ENCODE data around the gene IQCM.
"Not testable (repeated sequence)": the region's sequence is repeated elsewhere in the genome, so short reads cannot be mapped to it uniquely, and the experiment has no call there.

The IQCM gene

DNA sequence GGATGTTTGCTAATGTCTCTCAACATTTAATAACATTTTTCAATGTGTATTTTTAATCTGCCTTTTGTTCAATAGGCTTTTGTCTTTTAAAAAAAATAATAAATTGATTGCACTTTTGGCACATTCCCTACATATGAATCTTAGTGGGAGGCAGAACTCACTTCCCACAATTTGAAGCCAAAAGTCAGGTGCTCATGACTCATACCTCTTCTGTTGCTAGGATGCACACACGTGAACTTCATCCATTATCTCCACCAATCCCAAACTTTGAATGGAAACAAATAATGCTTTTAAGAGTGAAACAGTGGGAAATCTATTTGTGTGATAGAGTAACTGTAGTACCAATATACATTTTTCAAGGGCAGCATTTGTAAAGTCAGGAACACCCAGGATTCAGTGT, 260.5 kb downstream of the IQCM start:
- DNase-seq, result no peak

DNA sequence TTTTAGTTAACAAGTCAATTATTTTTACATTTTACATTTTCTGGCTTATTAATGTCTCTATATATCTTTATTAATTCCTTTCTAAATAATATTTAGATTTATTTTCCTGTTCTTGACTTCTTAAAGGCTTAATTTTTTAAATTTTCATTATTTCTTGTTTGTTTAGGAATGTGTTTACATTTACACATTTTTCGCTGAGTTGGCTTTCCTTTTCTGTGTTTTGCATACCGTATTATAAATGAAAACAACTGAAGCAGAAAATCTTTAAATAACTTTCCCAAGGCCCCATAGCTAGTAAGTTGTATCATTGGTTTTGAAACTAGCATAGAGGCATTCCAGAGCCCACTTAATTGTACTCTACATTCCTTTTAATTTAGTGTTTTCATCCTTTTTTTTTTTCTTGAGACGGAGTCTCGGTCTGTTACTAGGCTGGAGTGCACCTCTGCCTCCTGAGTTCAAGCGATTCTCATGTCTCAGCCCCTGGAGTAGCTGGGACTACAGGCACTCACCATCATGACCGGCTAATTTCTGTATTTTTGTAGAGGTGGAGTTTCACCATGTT, 261.6 kb downstream of the IQCM start:
- no peak for DNase-seq

DNA sequence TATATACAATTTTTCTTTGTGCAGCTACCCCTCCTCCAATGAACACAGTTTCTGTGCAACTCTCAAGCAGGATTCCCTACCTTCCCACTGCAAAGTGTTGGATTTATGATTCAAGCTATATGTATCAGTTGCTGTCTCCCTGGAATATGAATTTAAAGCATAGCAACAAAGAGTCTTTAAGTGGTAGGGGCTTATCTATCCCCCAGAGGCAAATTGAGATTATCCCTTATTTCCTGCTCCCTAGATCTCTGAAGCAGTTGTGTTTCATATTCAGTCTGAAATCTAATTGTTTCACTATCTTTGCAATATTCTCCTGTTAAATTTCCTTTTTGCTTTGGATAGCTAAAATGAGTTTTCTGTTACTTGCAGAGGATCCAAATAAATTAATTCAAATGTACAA, 263.0 kb downstream of the IQCM start:
- no peak for DNase-seq

DNA sequence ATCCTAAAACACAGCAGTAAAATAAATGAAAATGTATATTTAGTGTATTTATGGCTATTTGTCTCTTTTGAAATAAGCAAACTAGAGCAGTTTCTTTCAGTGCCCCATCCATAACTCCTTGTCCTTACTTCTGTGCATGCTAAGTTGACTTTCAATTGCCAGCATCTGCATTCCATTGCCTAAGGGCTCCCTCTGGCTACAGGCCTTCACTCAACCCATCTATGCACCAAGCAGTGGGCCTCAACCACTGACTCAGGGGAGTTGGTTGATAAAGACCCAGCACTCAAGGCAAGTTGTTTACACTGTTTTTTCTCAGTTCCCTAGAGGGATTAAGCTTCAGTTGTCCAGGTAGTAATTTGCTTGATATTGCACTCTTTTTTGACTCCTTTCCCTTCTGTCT, 265.7 kb downstream of the IQCM start:
- no peak for DNase-seq

DNA sequence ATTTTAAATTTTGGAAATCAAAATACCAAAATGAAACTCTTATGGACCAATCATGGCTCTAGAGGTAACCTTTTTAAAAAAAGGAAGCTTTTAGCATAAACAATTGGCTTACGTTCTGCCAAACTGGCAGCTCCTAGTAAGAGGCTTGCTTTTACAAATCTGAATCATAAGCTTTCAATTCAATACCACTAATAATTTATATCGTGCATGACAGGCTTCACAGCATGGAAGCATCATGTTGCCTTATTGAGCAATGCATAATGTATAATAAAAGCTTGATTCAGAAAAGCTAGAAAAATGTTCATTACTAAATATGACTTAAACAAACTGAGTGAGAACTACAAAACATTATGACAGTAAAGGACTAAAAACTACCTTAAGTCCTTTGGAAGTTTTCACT, 280.9 kb downstream of the IQCM start:
- no peak for DNase-seq

DNA sequence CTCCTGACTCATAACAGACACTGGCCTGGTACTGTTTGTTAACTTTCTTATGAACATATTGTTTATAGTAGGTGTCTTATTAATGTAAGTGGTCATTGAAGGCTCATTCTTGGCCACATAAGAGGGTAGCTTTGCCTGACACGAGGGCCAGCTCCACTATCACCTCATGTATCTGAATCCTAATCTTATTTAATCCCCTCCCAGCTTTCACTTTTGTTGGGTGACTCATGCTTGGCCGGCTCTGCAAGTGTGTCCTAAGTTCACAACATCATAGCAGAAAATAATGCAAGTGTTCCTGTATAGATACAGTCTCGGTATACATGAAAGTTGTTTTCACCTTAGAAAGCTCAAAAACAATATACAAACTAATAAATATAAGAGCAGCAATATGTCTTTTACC, 283.8 kb downstream of the IQCM start:
- DNase-seq, result no peak

DNA sequence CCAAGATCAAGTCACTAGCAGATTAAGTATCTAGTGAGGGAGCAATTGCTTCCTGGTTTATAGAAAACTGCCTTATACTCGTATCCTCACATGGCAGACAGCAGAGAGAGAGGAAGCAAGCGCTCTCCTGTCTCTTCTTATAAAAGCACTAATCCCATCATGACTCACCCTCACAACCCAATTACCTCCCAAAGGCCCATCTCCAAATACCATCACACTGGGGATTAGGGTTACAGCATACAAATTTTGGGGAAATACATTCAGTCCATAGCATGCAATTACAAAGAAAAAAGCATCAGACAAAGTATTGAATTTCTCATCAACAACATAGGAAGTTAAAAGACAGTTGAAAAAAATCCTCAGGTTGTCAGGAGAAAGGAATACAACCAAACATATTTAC, 292.6 kb downstream of the IQCM start:
- no peak for DNase-seq

DNA sequence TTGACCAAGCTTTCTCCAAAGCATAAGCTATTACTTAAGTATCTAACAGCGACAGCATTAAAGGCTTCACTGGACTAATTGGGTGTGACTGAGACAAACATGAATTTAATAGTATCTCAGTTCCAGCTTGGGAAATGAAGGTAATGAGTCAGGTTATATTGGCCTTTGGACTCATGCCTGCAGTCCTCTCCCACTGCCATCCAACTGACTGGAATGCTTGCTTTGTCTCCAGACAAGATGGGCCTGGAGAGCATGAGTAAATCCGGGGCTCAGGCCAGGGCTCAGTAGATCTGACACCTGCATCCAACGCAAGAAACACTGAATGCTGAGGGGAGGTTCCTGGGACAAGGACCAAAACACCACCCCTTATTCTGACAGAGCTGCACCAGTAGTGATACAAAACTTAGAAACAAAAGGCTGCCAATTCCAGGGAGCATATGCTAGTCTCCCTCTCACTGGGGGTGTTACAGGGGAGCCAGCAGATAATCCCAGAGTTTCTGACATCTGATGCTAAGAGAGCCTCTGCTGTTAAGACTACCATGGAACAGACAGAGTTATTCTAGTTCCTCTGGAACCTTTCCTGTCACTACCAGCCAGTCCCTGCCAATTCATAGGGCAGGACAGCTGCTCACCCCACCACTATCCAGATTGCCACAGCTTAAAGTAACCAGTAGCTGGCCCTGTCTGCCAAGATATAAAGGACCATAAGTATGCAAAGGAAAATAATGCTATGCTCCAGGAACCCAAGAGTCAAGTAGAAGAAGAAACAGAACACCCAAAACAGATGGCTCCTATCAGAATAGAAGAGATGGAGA, 293.8 kb downstream of the IQCM start:
- DNase-seq, result no peak

DNA sequence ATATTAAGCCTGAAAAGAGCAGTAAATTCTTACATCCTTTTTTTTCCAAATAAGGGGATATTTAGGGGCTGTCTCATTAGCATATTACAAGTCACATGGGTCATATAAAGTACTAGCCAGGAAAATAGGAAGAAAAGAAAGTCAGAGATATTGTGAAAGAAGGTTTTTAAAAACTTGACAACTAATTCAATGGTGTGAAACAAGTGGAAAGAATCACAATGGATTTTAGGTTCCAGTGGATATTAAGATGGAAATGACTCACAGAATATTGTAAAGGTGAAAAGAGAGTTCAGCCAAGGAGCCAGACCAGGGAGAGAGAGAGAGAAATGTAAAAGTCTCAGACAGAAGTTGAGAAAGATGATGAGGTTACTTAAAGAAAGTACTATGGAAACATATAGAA, 297.2 kb downstream of the IQCM start:
- DNase-seq, result no peak

DNA sequence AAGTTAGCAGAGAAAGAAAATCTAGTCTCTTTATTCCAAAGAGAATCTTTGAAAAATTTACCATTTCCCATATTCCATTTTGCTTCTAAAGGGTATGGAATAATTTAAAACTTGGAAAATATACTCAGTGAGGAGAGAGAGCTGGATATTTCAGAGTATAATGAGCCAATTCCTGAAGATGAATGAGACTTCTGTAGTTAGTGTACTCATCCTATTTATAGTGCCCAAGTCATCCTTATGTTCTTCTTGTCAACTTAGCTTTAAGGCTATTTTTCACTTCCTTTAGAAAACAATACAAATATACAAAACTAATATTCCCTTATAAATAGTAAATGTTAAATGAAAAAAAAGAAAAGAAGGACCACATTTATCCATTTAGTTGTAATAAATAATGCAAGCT, 302.6 kb downstream of the IQCM start:
- DNase-seq, result no peak

DNA sequence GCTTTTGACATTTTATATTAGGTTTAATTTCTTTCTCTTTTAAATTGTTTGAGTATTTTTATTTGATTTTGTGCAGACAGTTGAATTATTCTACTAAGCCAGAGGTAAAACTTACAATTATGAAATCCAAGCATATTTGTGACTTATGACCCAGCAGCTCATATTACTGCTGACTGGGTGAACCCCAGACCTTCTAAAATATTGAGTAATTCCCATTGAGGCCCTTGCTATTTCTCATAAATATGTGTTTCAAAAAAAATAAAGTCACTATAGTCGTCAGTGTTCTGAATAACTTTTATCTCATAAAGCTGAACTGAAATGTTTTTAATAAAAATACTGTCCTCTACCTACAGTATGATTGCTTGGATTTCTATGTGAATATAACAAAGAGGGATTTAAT, 303.1 kb downstream of the IQCM start:
- no peak for DNase-seq

DNA sequence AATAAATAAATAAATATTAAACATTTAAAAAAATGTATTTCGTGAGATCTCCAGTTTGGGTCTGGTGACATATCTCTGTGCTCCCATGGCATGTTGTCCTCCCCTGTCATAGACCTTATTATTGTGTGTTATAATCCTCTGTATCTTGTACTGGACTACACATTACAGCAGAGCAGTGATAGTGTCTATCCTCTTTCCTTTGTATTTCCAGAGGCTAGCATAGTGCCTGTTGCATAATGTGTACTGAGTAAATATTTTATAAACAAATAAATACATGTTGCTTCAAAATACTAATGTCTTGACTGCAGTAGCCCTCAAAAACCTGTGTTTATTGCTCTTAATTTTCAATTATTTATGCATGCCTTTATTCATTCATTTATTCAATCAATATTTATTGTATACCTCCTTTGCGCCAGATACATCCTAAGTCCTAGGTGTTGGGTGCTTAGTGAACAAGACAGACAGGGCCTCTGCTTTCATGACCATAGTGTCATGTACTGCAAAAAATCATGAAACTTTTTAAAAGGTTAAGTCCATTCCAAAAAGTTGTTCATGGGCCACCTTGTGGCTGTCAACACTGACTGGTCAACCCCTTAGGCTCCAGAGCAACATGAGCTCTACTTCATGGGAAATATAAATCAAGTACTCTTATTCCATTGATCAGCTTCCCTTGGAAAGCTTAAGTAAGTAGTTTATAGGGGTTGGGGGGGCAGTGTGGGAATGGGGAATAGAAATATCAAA, 303.9 kb downstream of the IQCM start:
- no peak for DNase-seq

DNA sequence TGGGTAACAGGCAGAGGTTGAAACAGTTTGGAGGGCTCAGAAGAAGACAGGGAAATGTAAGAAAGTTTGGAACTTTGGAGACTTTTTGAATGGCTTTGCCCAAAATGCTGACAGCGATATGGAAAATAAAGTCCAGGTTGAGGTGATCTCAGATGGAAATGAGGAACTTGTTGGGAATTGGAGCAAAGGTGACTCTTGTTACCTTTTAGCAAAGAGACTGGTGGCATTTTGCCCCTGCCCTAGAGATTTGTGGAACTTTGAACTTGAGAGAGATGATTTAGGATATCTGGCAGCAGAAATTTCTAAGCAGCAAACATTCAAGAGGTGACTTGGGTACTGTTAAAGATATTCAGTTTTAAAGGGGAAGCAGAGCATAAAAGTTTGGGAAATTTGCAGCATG, 308.3 kb downstream of the IQCM start:
- DNase-seq, result not testable (repeated sequence)

DNA sequence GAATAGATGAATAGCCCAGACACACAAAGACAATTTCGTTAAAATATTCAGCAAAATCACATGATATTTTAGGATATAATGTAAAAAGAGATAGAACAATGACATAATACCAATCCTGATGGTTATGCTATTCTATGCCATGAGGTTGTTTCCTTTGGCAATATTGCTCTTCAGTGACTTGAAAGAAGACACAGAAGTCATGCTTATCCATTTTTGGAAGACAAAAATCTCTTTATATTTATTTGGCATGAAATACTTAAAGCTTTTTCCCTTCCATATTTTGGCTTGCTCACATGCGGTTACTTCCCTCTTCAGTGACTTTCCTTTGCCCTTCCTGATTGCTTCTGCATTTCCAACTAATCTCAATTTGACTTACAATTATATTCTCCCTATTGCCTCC, 314.8 kb downstream of the IQCM start:
- no peak for DNase-seq

DNA sequence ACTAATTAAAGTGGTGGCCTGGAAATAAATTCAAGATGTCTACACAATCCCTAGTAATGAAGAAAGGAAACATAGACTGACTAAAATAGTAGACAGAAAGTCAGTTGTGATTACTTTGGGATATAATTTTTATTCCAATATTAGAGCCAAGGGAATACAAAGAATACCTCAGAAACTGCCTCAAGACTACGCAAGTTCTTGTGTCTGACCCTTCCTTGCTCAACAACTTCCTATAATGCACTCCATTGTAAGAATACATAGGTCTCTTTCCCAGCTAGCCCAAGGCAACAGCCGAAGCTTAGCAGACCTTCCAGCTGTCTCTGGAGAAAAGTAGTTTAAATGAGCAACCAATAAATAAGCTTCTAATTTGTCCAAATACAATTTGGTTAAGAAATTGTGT, 315.9 kb downstream of the IQCM start:
- DNase-seq, result no peak

DNA sequence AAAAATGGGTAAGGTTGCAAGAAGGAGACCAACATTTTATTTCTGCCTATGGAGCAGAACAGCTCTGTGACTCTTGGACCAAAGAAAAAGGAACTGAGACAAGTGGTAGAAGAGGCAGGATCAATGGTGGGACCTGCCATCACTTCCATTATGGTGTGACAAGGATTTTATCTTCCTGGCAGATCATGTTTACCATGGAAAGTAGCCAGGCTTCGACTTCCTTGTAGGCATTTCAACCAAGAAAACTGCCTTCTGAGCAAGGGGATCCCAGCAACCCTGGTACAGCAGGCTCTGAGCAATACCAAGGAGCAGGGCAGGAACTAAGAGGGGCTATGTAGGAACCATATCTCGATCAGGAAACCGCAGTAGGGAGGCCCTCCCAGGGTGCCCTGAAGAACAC, 317.4 kb downstream of the IQCM start:
- DNase-seq, result no peak

DNA sequence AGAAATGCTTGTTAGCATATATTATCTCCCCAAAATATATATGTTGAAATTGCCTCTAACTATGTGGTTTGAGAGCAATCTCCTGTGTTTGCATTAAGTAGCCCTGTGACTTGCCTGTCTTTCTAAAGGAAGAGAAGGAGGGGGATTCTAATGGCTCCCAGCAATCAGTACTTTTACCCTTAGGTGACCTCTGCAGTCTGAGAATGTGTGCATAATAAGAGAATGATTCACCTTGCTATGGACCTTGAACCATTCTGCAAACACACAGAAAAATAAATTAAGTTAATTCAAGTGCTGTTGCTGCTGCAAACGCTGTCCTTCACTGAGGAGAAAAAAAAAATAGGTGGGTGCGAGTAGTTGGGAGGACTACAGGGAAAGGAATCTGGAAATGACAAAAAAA, 322.2 kb downstream of the IQCM start:
- DNase-seq, result no peak

DNA sequence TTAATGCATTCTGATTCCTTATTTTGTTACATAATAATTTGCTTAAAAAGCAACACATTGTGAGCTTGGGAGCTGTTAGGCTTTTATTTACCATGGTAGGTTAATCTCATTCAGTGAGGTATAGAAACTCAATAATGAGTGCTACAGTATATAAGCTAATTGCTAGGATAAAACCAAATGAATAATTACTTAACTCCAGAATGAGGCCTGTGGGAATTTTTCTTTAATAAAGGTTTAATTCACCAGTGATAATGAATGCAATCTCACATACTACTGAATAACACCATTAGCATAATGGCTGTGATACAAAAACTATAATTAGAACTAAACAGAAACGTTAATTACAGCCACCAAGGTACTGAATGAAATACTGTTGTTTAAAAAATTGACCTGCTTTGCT, 326.3 kb downstream of the IQCM start:
- DNase-seq, result no peak

DNA sequence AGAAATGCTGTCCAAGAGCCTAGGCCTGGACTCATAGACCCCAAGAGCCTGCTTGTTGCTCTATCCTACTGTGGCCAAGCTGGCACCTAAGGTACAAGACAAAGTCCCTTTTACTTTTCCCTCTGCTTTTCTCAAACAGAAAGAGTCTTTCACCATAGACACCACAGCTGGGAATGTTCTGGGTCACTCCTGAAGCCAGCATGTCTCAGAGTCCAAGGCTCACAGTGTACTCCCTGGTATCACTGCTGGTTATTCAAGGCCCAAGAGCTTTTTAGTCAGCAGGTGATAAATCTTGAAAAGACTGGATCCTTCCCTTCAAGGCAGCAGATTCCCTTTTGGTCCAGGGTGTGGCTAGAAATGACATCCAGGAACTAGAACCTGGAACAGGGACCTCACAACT, 328.8 kb downstream of the IQCM start:
- no peak for DNase-seq

DNA sequence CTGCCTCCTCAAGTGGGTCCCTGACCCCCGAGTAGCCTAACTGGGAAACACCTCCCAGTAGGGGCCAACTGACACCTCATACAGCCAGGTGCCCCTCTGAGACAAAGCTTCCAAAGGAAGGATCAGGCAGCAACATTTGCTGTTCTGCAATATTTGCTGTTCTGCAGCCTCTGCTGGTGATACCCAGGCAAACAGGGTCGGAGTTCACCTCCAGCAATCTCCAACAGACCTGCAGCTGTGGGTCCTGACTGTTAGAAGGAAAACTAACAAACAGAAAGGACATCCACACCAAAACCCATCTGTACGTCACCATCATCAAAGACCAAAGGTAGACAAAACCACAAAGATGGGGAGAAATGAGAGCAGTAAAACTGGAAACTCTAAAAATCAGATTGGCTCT, 347.0 kb downstream of the IQCM start:
- DNase-seq, result not testable (repeated sequence)

DNA sequence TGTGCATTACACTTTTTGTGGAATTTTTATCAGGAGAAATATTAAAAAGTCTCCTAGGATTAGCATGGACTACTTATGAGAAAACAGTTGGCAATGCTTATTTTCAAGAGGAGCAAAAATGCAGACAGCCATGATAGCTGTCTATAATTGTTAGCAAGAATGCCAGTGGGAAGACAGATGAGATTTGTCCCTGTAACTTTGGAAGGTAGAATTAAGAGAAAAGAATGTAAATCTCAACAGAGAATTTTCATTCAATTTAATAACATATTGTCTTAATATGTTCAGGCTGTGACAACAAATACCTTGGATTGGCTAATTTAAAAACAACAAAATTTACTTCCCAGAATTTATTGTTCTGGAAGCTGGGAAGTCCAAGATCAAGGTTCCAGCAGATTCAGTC, 349.2 kb downstream of the IQCM start:
- no peak for DNase-seq

DNA sequence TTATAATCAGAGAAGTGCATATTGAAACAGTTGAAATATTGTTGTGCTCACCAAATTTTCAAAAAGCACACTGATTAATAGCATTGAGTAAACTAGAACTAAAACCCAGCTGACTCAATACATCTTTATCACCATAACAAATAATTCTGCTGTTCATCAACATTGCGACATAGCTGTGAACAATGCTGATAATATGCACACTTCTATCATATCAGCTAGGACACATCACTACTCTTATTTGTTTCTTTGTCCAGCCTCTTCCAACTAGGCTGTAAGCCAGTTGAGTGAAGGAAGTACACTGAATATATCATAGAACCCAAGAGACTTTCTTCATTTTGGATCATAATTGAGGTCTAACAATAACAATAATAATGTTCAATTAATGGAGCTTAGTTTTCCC, 349.7 kb downstream of the IQCM start:
- no peak for DNase-seq

DNA sequence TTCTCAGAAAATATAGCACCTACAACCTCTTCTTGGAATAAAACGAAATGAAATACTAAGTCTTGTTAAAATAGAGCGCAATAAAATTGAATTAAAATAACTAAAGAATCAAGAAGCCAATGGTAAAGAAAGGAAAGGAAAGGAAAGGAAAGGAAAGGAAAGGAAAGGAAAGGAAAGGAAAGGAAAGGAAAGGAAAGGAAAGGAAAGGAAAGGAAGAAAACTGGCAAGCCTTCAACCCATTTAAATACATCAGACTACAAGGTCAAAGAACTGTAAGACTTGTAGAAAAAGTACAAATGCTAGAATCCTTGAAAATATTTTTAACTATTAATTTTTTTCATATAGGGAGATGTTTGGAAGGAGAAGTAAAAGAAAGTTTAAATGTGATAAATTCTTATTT, 372.1 kb downstream of the IQCM start:
- DNase-seq, result no peak

DNA sequence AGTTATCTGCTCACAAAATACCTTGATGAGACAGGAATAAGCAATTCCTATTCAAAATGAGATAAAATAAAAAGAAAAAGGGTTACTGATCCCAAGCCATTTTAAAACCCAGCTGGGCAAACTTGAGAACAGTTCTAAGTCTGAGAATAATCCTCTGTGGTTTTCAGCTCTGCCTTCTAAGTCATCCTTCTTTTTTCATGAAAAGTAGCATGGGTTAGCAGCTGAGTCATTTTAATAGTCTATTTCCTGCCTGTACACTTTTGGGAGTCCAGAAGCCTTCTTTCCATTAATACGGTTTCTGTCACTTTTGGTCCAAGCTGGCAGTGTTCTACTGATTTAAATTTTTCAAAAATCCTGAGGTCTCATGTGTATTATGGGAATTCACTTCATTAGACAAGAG, 374.3 kb downstream of the IQCM start:
- DNase-seq, result no peak
